CD14-positive monocyte (primary cell): Measurements from ENCODE around the gene MSI2. TPM values are rescaled to one million over a fixed set of nuclear protein-coding genes. Genes with fewer than 3 reads are reported as not detected.
"Not testable (repeated sequence)": the region's sequence is repeated elsewhere in the genome, so short reads cannot be mapped to it uniquely, and the experiment has no call there.

ENCODE experiments used
- DNase-seq, 3 donors: peaks; one replicate each; pipeline ENCODE4 v3.0.0-alpha.2; 2011 to 2022
- H2AFZ ChIP-seq: 2 replicates; pipeline ENCODE4 v1.6.0; 2012; ENCODE audit warnings: mild to moderate bottlenecking, low read depth, low read length, inconsistent platforms; ENCODE audit not compliant: insufficient read depth, poor library complexity, severe bottlenecking
- H3K27ac ChIP-seq, 2 donors: 1 replicate in 1 of 2; 2 replicates in 1 of 2; pipeline ENCODE4 v1.5.1; 2012 to 2013; ENCODE audit warnings: low read length in 2 of 2, control low read depth in 1 of 2, inconsistent platforms in 1 of 2, low read depth in 1 of 2, mild to moderate bottlenecking in 1 of 2
- H3K27me3 ChIP-seq, 2 donors: one replicate each; pipeline versions ENCODE4 v1.6.0 to v1.6.1; 2011 to 2013; ENCODE audit warnings: low read length in 2 of 2; ENCODE audit not compliant: control insufficient read depth in 2 of 2, insufficient read depth in 2 of 2
- H3K36me3 ChIP-seq, 2 donors: replicated peaks in 1 of 2; 1 replicate in 1 of 2; 2 replicates in 1 of 2; pipeline versions ENCODE4 v1.5.1 to v1.6.1; 2012 to 2013; ENCODE audit warnings: low read length in 2 of 2, control low read depth in 1 of 2, inconsistent platforms in 1 of 2, mild to moderate bottlenecking in 1 of 2; ENCODE audit not compliant: insufficient read depth in 2 of 2, control insufficient read depth in 1 of 2
- H3K4me1 ChIP-seq, 2 donors: 1 replicate in 1 of 2; 2 replicates in 1 of 2; pipeline versions ENCODE4 v1.5.1 to v1.6.1; 2012 to 2013; ENCODE audit warnings: low read length in 2 of 2, control low read depth in 1 of 2, inconsistent platforms in 1 of 2, mild to moderate bottlenecking in 1 of 2, moderate library complexity in 1 of 2; ENCODE audit not compliant: insufficient read depth in 2 of 2, control insufficient read depth in 1 of 2
- H3K4me2 ChIP-seq: replicated peaks from 2 replicates; pipeline ENCODE3; 2012; ENCODE audit warnings: low read length, moderate library complexity, mild to moderate bottlenecking; ENCODE audit not compliant: poor library complexity, severe bottlenecking; ENCODE audit errors: extremely low read depth
- H3K4me3 ChIP-seq, 3 experiments: fragments of 200-600 bp in 1 of 3; sonication (generic) in 1 of 3; replicated peaks in 1 of 3; 1 replicate in 2 of 3; 2 replicates in 1 of 3; pipeline ENCODE4 v1.5.1; 2011 to 2013; ENCODE audit warnings: low read length in 3 of 3, mild to moderate bottlenecking in 3 of 3, control low read depth in 2 of 3, low read depth in 2 of 3, inconsistent platforms in 1 of 3, moderate library complexity in 1 of 3
- H3K79me2 ChIP-seq: 2 replicates; pipeline ENCODE4 v1.6.0; 2012; ENCODE audit warnings: mild to moderate bottlenecking, control low read depth, inconsistent platforms, low read length, moderate library complexity; ENCODE audit not compliant: insufficient read depth
- H3K9ac ChIP-seq: 2 replicates; pipeline ENCODE4 v1.6.0; 2017; ENCODE audit warnings: low read length, mild to moderate bottlenecking; ENCODE audit not compliant: insufficient read depth, poor library complexity, severe bottlenecking
- H3K9me3 ChIP-seq, 2 donors: replicated peaks in 1 of 2; 1 replicate in 1 of 2; 2 replicates in 1 of 2; pipeline versions ENCODE4 v1.5.1 to v1.6.1; 2012 to 2013; ENCODE audit warnings: low read length in 2 of 2, control low read depth in 1 of 2; ENCODE audit not compliant: control insufficient read depth in 1 of 2, insufficient read depth in 1 of 2
- H4K20me1 ChIP-seq: 2 replicates; pipeline ENCODE4 v1.6.0; 2012; ENCODE audit warnings: mild to moderate bottlenecking, low read length, control low read depth, moderate library complexity; ENCODE audit not compliant: insufficient read depth
- H3K27ac Mint-ChIP-seq, 7 donors: one replicate each; pipeline ENCODE4 v1.8.0; 2020; ENCODE audit warnings: mild to moderate bottlenecking in 7 of 7, mixed read lengths in 7 of 7, moderate library complexity in 6 of 7, inconsistent platforms in 2 of 7
- H3K27me3 Mint-ChIP-seq, 3 donors: one replicate each; pipeline ENCODE4 v1.8.0; 2021 to 2022; ENCODE audit warnings: low read depth in 3 of 3, mild to moderate bottlenecking in 3 of 3, mixed read lengths in 3 of 3, moderate library complexity in 3 of 3, inconsistent platforms in 1 of 3
- H3K36me3 Mint-ChIP-seq, 2 donors: one replicate each; pipeline ENCODE4 v1.8.0; 2020; ENCODE audit warnings: mixed read lengths in 2 of 2, inconsistent platforms in 1 of 2, mild to moderate bottlenecking in 1 of 2
- H3K4me1 Mint-ChIP-seq: one replicate; pipeline ENCODE4 v1.8.0; 2020; ENCODE audit warnings: mild to moderate bottlenecking, mixed read lengths
- H3K4me3 Mint-ChIP-seq, 2 donors: one replicate each; pipeline ENCODE4 v1.8.0; 2020; ENCODE audit warnings: mild to moderate bottlenecking in 2 of 2, mixed read lengths in 2 of 2, moderate library complexity in 1 of 2
- H3K9me3 Mint-ChIP-seq, 7 donors: one replicate each; pipeline ENCODE4 v1.8.0; 2020 to 2022; ENCODE audit warnings: mixed read lengths in 7 of 7, mild to moderate bottlenecking in 6 of 7, moderate library complexity in 6 of 7, inconsistent platforms in 2 of 7
- CTCF ChIP-seq: fragments of 200-600 bp; IDR thresholded peaks from one replicate; pipeline ENCODE4 v1.8.0; 2022; ENCODE audit warnings: antibody characterized with exemption, mild to moderate bottlenecking
- WGBS: methylation state at CpG from one replicate; pipeline ENCODE4 v1.1.5; 2013; ENCODE audit warnings: missing lambda C conversion rate; ENCODE audit not compliant: insufficient coverage; 5-methylcytosine and 5-hydroxymethylcytosine counted together
- intact Hi-C, 2 donors: fragments of 100-400 bp; cut with micrococcal nuclease; formaldehyde crosslinking; loops; one replicate each; pipeline versions ENCODE4 v1.15.0 to v1.15.1; 2023
- polyA plus RNA-seq, 3 donors: library from polyadenylated mRNA; depleted of rRNA in 1 of 3; unstranded in 2 of 3; stranded (reverse) in 1 of 3; fragments of 300-500 nt in 2 of 3; fragments of >200 nt in 1 of 3; fragmentation: Illumina TruSeq in 2 of 3; gene quantifications; 1 replicate in 2 of 3; 2 replicates in 1 of 3; pipeline ENCODE4 v1.2.3, GENCODE V29; 2012 to 2021

The MSI2 gene
- polyA plus RNA-seq, 3 donors = 0.20 to 6.6 (median 0.37) TPM

DNA sequence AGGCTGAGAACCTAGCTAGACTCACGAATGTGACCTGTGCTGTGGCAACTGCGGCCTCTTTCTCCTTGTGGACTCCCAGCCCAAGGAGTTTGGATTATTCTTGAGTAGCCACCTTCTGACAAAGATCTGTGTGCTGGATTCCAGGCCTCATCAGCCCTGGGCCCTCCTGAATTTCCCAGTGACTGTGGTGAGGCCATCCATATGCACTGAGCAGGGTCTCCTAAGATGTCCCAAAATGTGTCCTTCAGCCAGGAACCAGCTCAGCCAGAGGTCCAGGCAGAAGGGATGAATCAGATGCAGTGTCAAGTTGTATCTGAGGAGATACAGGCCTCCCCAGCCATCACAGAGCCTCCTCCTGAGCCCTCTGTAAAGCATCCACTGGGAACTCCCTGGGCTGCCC, 364.3 kb downstream of the MSI2 start:
- Mint-ChIP-seq H3K36me3 (peaks cover 14 to 16% of the 10 kb centered on the region in 2 donors), H3K27ac (no peak overlapping the region), H3K4me1 (peaks cover 30% of the 10 kb centered on the region), H3K4me3 (no peak overlapping the region), H3K9me3 (peaks cover 0 to 3% (median 2%) of the 10 kb centered on the region in 7 donors), H3K27me3 (no peaks in the 10 kb centered on the region)
- no peak for TF ChIP-seq CTCF
- no peaks in the 10 kb centered on the region for H3K36me3 ChIP-seq
- H3K4me3 ChIP-seq = no peak overlapping the region
- no peaks in the 10 kb centered on the region for H3K79me2 ChIP-seq
- no peaks in the 10 kb centered on the region for H3K27me3 ChIP-seq
- no peak overlapping the region for H3K9ac ChIP-seq
- no peak for DNase-seq
- H3K9me3 ChIP-seq = no peaks in the 10 kb centered on the region
- WGBS = 100% methylated on average over 2 of the region's 2 CpGs
- H4K20me1 ChIP-seq = no peaks in the 10 kb centered on the region
- intact Hi-C loops = no loop called here
- H3K4me1 ChIP-seq = peaks cover 27% of the 10 kb centered on the region in 2 donors
- no peak overlapping the region for H2AFZ ChIP-seq
- H3K27ac ChIP-seq = no peak overlapping the region
- no peak overlapping the region for H3K4me2 ChIP-seq

DNA sequence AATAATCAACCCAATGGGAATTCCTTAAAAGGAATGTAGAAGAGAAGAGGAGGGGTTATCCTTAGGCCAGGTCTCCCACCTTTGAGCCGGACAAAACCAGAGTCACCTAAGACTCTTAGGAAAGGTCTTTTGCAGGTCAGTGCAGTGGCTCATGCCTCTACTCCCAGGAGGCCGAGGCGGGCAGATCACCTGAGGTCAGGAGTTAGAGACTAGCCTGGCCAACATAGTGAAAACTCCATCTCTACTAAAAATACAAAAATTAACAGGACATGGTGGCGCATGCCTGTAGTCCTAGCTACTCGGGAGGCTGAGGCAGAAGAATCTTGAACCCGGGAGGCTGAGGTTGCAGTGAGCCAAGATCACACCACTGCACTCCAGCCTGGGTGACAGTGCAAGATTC, 365.5 kb downstream of the MSI2 start:
- H3K4me3 Mint-ChIP-seq, H3K27ac Mint-ChIP-seq, H3K9me3 ChIP-seq, H3K27me3 Mint-ChIP-seq, H3K4me3 ChIP-seq, H4K20me1 ChIP-seq, H3K27ac ChIP-seq, H3K9me3 Mint-ChIP-seq, H3K9ac ChIP-seq, intact Hi-C loops, DNase-seq, H3K36me3 ChIP-seq, H3K79me2 ChIP-seq, H3K27me3 ChIP-seq, H3K4me2 ChIP-seq, H2AFZ ChIP-seq: not testable (repeated sequence)
- H3K36me3 Mint-ChIP-seq = peaks cover 9 to 10% of the 10 kb centered on the region in 2 donors
- peaks cover 30% of the 10 kb centered on the region for H3K4me1 Mint-ChIP-seq
- H3K4me1 ChIP-seq = peaks cover 27% of the 10 kb centered on the region in 2 donors
- WGBS = 100% methylated on average over 6 of the region's 6 CpGs
